ENCODE results near the gene NOS3.

- TF ChIP-seq JUNB (IDR thresholded peaks at IDR 0.05; ENCODE audit: unreplicated experiment) (no peak), CTCF (conservative IDR thresholded peaks at IDR 0.05; ENCODE audit: low read depth in 2 of 2) (no peak), POLR2AphosphoS5 (IDR thresholded peaks at IDR 0.05; ENCODE audit: low read depth) (no peak), EZH2 (IDR thresholded peaks at IDR 0.05; ENCODE audit: low read depth, unreplicated experiment) (no peak), REST (IDR thresholded peaks at IDR 0.05; ENCODE audit: unreplicated experiment) (no peak), ETS1 (IDR thresholded peaks at IDR 0.05) (no peak)
Measured at GRCh38 chr7:151011097-151011409, 20.2 kb downstream of the NOS3 start.

Data from GM23338 (cell line).